ENCODE results near the gene CMYA5. TPM values are rescaled to one million over a fixed set of nuclear protein-coding genes. Genes with fewer than 3 reads are reported as not detected.

Gene CMYA5
- total and polyA plus RNA-seq, 9 of the 15 experiments (the other 6 are each of a cell fraction or from before 2014, with no cell fraction given) = 0.18 to 1.1 (median 0.32) TPM

DNA sequence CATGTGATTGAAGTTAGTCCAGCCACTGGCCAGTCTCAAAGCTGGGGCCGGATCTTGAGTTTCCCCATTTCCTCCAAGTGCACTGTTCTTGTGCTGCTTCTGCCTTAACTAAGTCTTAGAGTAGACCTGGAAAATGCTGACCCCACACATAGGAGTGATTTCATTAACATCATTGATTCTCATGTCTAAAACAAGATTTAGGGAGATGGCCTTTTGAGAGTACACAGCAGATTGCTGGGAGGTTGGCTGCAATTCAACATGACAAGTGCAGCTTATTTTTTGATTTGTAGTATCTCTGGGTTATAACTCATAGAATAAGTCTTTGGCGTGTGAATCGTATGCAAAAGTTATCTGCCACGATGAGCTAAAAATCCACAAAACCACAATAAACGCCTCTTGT, 131.0 kb downstream of the CMYA5 start:
- no peak for FAIRE-seq
- BruUV-seq (replicated peaks) = no TSS peak

More for the DNA sequence above, 131.0 kb downstream of the CMYA5 start:
- Histone ChIP-seq H3K79me2 (ENCODE audit: control insufficient read depth, insufficient read depth, low read length) (no peaks in the 10 kb centered on the region), H3K4me1 (replicated peaks in 1 of 2; ENCODE audit: control insufficient read depth in 2 of 2, insufficient read depth in 2 of 2, low read length in 2 of 2) (no peaks in the 10 kb centered on the region; a peak in 2 of 5 replicates), H3K4me2 (ENCODE audit: insufficient read depth, low read length) (no peak overlapping the region), H3K4me3 (no peak overlapping the region), H4K20me1 (replicated peaks; ENCODE audit: control insufficient read depth, insufficient read depth, low read length) (no peaks in the 10 kb centered on the region), H3K9ac (ENCODE audit: insufficient read depth in 1 of 2, low read depth in 2 of 2, low read length in 2 of 2) (no peak overlapping the region), H3K27ac (ENCODE audit: extremely low read depth, low read depth, low read length) (no peak overlapping the region), H3K9me3 (replicated peaks; ENCODE audit: control insufficient read depth, insufficient read depth, low read depth, low read length) (no peaks in the 10 kb centered on the region; the same call in none of the 2 replicates), H2AFZ (ENCODE audit: low read depth, low read length) (no peak overlapping the region), H3K9me1 (ENCODE audit: control insufficient read depth, insufficient read depth, low read length) (no peaks in the 10 kb centered on the region), H3K27me3 (ENCODE audit: control insufficient read depth in 2 of 2, insufficient read depth in 2 of 2, low read length in 2 of 2) (no peaks in the 10 kb centered on the region), H3K36me3 (ENCODE audit: control insufficient read depth, insufficient read depth, low read length) (no peaks in the 10 kb centered on the region)
- in situ Hi-C loops (cut with MboI) (no loop called here), intact Hi-C loops (cut with micrococcal nuclease) (no loop called here)
- no peak for TF ChIP-seq NFIX (CRISPR knock-in tag; IDR thresholded peaks at IDR 0.05; ENCODE audit: low read depth)
- TF ChIP-seq SAP30 (IDR thresholded peaks at IDR 0.05; ENCODE audit: borderline replicate concordance, insufficient read depth, low read depth, low read length, poor library complexity, severe bottlenecking) = no peak
- no peak for TF ChIP-seq RNF2 (IDR thresholded peaks at IDR 0.05)
- TF ChIP-seq CHCHD3 (CRISPR knock-in tag; IDR thresholded peaks at IDR 0.05) = no peak
- no peak for TF ChIP-seq NFE2 (IDR thresholded peaks at IDR 0.05; ENCODE audit: low read depth)
- TF ChIP-seq, protein P1, sequence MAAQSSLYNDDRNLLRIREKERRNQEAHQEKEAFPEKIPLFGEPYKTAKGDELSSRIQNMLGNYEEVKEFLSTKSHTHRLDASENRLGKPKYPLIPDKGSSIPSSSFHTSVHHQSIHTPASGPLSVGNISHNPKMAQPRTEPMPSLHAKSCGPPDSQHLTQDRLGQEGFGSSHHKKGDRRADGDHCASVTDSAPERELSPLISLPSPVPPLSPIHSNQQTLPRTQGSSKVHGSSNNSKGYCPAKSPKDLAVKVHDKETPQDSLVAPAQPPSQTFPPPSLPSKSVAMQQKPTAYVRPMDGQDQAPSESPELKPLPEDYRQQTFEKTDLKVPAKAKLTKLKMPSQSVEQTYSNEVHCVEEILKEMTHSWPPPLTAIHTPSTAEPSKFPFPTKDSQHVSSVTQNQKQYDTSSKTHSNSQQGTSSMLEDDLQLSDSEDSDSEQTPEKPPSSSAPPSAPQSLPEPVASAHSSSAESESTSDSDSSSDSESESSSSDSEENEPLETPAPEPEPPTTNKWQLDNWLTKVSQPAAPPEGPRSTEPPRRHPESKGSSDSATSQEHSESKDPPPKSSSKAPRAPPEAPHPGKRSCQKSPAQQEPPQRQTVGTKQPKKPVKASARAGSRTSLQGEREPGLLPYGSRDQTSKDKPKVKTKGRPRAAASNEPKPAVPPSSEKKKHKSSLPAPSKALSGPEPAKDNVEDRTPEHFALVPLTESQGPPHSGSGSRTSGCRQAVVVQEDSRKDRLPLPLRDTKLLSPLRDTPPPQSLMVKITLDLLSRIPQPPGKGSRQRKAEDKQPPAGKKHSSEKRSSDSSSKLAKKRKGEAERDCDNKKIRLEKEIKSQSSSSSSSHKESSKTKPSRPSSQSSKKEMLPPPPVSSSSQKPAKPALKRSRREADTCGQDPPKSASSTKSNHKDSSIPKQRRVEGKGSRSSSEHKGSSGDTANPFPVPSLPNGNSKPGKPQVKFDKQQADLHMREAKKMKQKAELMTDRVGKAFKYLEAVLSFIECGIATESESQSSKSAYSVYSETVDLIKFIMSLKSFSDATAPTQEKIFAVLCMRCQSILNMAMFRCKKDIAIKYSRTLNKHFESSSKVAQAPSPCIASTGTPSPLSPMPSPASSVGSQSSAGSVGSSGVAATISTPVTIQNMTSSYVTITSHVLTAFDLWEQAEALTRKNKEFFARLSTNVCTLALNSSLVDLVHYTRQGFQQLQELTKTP (IDR thresholded peaks at IDR 0.05; ENCODE audit: low read depth in 1 of 2, partially characterized antibody in 2 of 2) = no peak
- TF ChIP-seq CXXC5 (CRISPR knock-in tag; IDR thresholded peaks at IDR 0.05) = no peak
- WGBS (ENCODE audit: insufficient coverage, low coverage, missing lambda C conversion rate) = 38% methylated on average over 5 of the region's 5 CpGs
- DNase-seq (ENCODE audit: extremely low read depth in 1 of 4, low spot score in 3 of 4) (no peak), ATAC-seq (no peak)
- ChIA-PET CTCF (ENCODE audit: low intra/inter-chr PET ratio) (no interaction called here), POLR2A (interaction anchor here (0.5 kb wide), 1 partner anchor 21 kb away, joined by 3 read pairs; no protein-coding TSS in a partner anchor)

Measured in K562 (cell line).